GM21381 (cell line): ENCODE results near the gene ANKS1B.
"Not testable (repeated sequence)": the region's sequence is repeated elsewhere in the genome, so short reads cannot be mapped to it uniquely, and the experiment has no call there.

Source experiments
- ATAC-seq: cut with Tn5 transposase; IDR thresholded peaks from one replicate; pipeline ENCODE4 v1.9.1; 2021; ENCODE audit warnings: mild to moderate bottlenecking, moderate library complexity; ENCODE audit not compliant: unreplicated experiment

The ANKS1B gene

GRCh38 chr12:98852181-98852580 is 1132.6 kb downstream of the ANKS1B start:
- ATAC-seq = no peak

DNA sequence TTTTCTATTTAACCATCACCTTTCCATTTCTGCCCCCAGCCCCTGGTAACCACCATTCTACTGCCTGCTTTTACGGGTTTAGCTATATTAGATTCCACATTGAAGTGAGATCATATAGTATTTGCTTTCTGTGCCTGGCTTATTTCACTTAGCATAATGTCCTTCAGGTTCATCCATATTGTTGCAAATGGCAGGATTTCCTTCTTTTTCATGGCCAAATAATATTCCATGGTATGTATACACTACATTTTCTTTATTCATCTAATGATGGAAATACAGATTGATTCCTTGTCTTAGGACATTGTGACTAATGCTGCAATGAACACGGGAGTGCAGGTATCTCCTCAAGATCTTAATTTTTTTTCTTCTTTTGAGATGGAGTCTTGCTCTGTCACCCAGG is 1137.5 kb downstream of the ANKS1B start:
- no peak for ATAC-seq

DNA sequence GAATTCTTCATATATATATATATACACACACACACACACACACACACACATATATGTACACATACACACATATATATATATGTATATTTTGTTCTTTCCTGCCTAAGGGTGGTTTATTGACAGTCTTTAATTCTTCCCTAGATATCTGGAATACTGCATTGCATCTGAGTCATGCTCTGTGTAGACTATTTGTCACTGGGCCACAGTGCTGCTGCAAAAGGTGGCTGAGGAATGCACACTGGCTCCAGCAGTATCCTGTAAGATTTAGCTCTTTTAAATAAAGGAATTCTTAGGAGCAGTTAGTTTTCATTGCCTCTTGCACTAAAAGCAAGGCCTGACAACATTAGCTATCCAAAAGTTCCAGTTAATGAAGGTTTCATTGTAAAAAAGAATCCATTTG is 1138.8 kb downstream of the ANKS1B start:
- ATAC-seq = no peak

DNA sequence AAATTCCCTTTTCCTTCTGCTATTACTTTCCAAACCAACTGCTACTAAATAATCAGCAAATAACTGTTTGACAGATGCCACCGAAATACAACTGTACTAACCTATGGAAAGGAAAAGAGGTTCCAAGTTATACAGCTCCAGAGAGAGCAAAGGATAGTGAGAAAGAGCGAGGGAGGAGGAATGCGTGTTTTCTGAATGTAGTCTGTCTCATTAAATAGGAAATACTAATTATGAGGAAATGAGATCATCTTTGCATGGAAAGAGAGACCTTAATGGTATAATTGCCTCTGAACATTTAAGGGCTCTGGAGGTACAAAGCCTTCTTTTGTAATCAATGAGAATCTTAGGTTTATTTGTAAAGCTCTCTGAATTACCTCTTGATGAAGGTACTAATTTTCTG is 1144.4 kb downstream of the ANKS1B start:
- ATAC-seq = no peak

DNA sequence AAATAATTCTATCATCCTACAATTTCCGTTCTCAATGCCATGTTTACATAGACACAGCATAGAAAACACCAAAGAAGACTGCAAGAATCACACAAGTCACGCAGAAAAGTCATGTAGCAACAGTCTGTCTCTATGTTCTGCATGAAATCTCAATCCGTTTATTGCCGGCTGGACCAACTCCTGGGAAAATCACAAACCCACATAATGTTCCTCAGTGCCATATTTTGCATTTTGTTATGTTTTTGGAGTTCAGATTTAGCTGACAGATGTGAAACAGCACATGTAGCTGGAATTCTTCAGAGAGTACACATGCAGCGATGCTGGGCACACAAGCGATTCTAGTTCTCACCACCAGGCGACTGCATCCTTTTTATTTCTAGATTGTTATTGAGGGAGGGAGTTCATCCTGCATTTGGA is 1146.5 kb downstream of the ANKS1B start:
- no peak for ATAC-seq

DNA sequence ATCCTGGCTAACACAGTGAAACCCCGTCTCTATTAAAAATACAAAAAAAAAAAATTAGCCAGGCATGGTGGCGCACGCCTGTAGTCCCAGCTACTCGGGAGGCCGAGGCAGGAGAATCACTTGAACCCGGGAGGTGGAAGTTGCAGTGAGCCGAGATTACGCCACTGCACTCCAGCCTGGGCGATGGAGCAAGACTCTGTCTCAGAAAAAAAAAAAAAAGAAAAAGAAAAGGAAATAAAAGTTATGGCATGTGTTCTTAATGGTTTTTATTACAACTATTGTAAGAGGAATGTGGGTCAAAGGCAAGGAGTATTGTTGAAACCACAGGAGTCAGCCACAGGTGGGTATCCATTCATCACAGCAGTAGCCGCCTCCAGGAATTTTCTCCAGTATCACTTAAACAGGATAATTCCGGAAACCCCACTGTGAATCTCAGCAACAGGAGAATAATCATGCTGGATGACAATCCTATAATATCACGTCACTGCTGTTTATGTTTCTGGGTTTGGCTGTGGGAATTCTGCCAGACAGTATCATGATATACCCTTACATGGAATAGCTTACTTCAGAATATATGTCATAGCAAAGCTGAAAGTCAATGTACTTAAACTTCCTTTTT is 1147.5 kb downstream of the ANKS1B start:
- not testable (repeated sequence) for ATAC-seq

DNA sequence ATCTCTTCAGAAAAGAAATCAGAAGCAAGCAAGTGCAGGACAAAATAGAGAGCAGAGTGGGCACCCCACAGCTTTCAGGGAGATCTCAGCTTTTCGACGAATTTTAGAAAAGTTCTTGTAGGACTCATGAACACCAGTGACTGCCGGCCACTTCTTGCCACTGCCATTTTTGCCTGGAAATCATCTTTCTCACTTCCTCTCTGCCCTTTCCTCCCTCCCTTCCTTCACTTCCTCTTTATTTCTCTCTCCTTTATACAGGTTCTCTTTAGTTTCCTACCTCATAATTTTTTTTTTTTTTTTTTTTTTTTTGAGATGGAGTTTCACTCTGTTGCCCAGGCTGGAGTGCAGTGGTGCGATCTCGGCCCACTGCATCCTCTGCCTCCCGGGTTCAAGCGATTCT is 1154.1 kb downstream of the ANKS1B start:
- ATAC-seq = no peak

- no peak for ATAC-seq
Observed at GRCh38 chr12:98828802-98829600, 1155.7 kb downstream of the ANKS1B start.

DNA sequence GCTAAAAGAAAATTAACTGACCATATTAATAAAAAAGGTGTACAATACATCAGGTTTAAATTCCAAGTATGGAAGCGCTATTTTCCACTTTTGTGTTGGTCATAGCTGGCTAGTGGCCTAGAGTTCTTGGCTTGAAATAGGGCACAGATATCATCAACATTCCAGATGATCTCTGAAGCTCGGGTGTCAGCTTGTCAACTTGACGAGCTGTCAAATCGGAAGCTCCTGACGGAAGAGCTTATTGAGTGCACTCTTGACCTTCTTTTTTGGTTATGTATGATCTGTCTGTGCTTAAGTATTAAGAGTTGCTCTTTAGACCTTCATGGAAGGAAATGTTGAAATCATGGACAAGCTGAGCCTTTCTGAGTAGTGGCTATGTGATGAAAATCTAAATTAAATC is 1161.7 kb downstream of the ANKS1B start:
- ATAC-seq = no peak

GRCh38 chr12:98821866-98822265 is 1162.9 kb downstream of the ANKS1B start:
- ATAC-seq = no peak

DNA sequence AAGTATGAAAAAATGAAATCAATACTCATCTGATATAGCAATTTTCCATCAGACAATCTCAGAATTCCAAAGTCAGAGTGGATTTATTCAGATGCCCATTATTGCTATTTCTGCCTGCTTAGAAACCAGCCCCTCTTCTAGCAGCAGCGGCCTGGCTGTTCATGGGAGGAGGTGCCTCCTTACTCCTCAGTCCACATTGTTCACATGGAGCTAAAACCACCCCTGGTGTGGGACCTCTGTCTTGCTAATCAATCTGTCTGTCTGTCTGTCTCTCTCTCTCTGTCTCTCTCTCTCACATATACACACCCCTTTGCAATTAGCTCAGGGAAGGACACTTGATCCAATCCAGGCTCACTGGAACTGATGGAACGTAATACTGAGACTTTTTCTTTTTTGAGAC is 1163.5 kb downstream of the ANKS1B start:
- ATAC-seq = no peak

- ATAC-seq = no peak
Observed at GRCh38 chr12:98819821-98820404, 1164.8 kb downstream of the ANKS1B start.

DNA sequence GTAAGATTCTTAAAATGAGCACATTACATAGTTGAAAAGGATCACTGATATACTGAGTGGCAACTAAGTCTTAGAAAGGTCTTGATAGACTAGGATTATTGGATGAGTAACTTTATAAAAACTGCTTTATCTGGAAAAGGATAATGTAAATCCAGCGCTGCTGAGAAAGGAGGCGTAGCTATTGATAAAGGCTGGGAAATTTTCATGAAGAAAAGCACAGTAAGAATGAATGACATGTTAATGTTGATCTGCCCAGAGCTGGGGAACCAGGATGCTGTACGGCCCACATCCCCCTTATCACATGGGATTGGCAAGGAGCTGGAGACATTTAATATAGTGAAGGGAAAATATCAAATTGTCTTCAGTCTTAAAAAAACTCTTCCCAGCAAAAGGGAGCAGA is 1165.7 kb downstream of the ANKS1B start:
- ATAC-seq = no peak

GRCh38 chr12:98818239-98818638 is 1166.5 kb downstream of the ANKS1B start:
- no peak for ATAC-seq

DNA sequence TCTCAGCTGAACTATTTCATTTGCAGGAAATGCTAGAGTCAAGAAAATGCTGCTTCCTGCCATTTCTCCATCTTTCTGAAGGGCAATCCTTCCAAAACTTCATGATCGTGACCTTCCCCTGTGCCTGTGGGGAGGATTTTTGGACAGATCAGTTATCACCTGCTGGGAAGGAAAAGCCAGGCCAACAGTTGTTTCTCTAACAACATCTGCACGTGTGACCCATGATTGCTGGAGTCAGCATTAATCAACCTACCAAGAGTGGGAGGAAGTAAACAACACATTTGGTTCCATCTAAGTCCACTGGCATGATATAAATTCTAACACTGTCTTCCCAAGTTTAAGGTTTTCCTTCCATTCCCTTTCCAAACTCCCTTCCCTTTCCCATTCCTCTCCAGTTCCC is 1167.0 kb downstream of the ANKS1B start:
- no peak for ATAC-seq

DNA sequence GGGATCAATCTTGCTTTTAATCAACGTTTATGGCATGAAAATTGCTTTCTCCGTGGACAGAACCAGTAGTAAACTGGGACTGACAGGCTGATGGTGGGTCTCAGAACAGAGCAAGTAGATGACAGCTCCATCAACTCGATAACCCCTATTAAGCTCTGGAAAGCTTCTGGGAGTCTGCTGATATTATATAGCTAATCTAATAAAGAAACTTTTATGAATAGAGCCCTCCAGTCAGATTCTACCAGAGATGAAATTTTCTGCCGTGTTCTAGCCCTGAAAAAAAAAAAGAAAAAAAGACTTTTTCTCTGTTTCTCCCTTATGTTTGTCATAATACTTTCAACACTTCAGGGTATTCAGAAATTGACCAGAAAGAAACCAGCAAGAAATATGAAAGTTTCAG is 1168.0 kb downstream of the ANKS1B start:
- no peak for ATAC-seq

DNA sequence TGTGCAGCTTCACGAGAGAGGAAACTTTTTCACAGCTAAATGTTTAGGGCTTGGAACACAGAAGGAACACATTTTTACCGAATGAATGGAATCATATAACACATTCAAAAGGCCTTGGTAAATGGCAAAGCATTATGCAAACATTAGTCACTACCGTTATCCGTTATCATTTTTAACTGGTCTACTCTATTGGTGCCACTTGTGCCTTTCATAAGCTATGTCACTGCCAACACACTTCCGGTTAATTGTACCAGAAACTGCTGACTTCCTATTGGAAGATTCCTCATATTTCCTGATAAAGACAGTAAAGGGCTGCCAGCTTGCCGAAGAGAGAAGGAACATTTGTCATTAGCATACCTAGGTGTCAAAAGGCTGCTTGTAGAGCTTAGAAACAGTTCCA is 1170.5 kb downstream of the ANKS1B start:
- no peak for ATAC-seq

DNA sequence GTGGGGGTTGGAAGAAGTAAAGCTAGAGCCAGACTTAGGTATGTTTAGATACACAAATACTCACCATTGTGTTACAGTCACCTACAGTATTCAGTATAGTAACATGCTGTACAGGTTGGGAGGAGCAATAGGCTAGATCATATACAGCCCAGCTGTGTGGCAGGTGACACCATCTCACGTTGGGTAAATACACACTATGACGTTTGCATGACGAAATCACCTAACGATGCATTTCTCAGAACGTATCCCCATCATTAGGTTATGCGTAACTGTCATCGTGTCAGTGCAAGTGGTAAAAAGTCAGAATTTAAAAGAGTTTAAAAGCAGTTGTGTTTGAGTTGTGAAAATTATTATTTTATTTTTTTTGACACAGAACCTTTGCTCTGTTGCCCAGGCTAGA is 1172.5 kb downstream of the ANKS1B start:
- no peak for ATAC-seq

DNA sequence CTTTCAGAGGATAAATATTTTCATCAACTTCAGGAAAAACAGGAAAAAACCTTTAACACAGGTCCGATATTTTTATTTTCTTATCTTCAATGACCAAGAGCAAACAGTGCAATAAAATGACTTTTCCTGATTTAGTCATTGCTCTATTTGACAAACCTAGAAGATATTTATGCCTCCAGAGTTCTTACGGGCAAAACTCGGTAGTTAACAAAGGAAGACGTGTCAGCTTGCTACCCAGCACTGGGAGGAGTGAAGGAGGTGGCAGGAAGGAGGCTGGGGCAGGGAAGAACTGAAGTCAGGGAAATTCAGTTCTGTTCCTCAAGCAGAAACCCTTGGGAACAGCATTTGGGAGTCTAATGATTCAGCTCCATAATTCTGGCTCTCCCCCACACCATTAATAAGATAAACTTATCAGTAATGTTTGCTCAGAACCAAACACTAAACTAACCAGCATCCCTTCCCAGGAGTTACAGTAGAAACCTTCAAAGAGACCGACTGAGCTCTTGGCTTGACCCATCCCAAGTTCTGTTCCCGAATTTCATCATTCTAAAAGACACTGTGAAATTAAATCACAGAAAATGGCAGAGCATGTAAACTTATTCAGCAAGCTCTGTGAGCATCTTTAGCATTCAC is 1176.4 kb downstream of the ANKS1B start:
- no peak for ATAC-seq

DNA sequence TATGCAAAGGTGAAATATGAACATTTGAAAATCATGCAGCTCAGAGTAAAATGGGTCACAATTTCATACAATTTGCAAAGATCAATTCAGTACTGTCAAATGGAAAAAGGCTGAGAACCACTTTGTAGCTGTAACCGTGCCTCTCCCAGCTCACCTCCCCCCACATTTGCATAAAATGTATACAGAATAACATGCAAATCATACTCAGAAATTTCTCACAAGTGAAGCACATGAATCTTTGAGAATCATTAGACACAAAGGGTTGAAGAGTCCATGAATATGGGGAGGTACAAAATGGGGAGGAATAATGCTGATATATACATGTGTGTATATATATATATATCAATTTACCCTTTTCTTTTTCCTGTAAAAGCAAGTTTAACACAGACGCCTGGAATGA is 1177.5 kb downstream of the ANKS1B start:
- no peak for ATAC-seq

DNA sequence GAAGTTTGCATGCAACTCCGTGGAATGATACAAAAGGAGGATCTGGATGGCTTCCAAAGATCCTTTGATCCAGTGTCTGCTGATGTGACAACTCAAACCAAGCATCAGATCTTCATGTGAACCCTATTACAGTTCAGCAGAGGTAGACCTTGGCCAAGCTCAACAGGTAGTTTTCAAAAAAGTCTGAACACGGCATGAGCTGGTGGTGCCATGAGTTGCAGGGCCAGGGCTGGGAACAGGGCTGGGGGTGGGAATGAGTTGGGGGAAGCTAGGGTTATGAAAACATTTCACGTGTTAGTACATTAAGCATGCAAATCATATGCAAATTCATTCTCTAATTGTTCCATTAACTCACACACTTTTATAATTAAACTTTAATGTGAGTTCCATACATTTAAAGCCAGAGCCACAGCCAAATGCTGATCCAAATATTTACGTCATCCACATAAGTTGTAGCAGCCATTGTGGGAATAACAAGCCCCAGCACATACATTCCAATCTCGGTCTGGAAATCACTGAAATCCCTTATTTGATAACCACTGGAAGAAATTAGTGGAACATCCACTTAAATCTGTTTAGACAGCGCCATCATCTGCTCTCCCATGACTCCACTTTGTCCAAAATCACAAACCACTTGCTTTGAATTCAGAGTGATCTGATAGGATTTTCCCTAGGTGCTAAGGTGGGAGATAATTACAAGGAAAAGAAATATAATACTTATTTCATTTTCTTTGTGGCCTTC is 1181.1 kb downstream of the ANKS1B start:
- no peak for ATAC-seq
